ENCODE data around the gene THRB.

Gene THRB

GRCh38 chr3:24364359-24364758 is 130.3 kb downstream of the THRB start:
- no peak overlapping the region for H3K9ac ChIP-seq (ENCODE audit: insufficient read length)
- H3K36me3 ChIP-seq (ENCODE audit: insufficient read depth, low read length): no peaks in the 10 kb centered on the region
- no peak for DNase-seq (ENCODE audit: low read depth, low spot score)
- TF ChIP-seq EZH2 (IDR thresholded peaks at IDR 0.05) (no peak), POLR2AphosphoS5 (IDR thresholded peaks at IDR 0.05; ENCODE audit: borderline replicate concordance, low read depth, low read length) (no peak), FOXP2 (optimal IDR thresholded peaks at IDR 0.05; ENCODE audit: control extremely low read depth, extremely low read length, insufficient read depth) (no peak)
- no peak overlapping the region for H3K4me3 ChIP-seq
- H3K27ac ChIP-seq: no peak overlapping the region
- H3K9me3 ChIP-seq (ENCODE audit: low read depth, low read length): no peaks in the 10 kb centered on the region

GRCh38 chr3:24363242-24363641 is 131.4 kb downstream of the THRB start:
- no peak overlapping the region for H3K27ac ChIP-seq
- H3K36me3 ChIP-seq (ENCODE audit: insufficient read depth, low read length): no peaks in the 10 kb centered on the region
- H3K4me3 ChIP-seq: no peak overlapping the region
- no peak overlapping the region for H3K9ac ChIP-seq (ENCODE audit: insufficient read length)
- no peaks in the 10 kb centered on the region for H3K9me3 ChIP-seq (ENCODE audit: low read depth, low read length)
- DNase-seq (ENCODE audit: low read depth, low spot score): no peak
- TF ChIP-seq EZH2 (IDR thresholded peaks at IDR 0.05) (no peak), POLR2AphosphoS5 (IDR thresholded peaks at IDR 0.05; ENCODE audit: borderline replicate concordance, low read depth, low read length) (no peak), FOXP2 (optimal IDR thresholded peaks at IDR 0.05; ENCODE audit: control extremely low read depth, extremely low read length, insufficient read depth) (no peak)

GRCh38 chr3:24361623-24362022 is 133.0 kb downstream of the THRB start:
- no peak for TF ChIP-seq POLR2AphosphoS5 (IDR thresholded peaks at IDR 0.05; ENCODE audit: borderline replicate concordance, low read depth, low read length)
- TF ChIP-seq EZH2 (IDR thresholded peaks at IDR 0.05): no peak
- TF ChIP-seq FOXP2 (optimal IDR thresholded peaks at IDR 0.05; ENCODE audit: control extremely low read depth, extremely low read length, insufficient read depth): no peak
- H3K27ac ChIP-seq: no peak overlapping the region
- DNase-seq (ENCODE audit: low read depth, low spot score): no peak

GRCh38 chr3:24360957-24361356 is 133.7 kb downstream of the THRB start:
- DNase-seq (ENCODE audit: low read depth, low spot score): no peak
- H3K9me3 ChIP-seq (ENCODE audit: low read depth, low read length): no peaks in the 10 kb centered on the region
- TF ChIP-seq POLR2AphosphoS5 (IDR thresholded peaks at IDR 0.05; ENCODE audit: borderline replicate concordance, low read depth, low read length) (no peak), FOXP2 (optimal IDR thresholded peaks at IDR 0.05; ENCODE audit: control extremely low read depth, extremely low read length, insufficient read depth) (no peak), EZH2 (IDR thresholded peaks at IDR 0.05) (no peak)
- no peak overlapping the region for H3K27ac ChIP-seq
- no peaks in the 10 kb centered on the region for H3K36me3 ChIP-seq (ENCODE audit: insufficient read depth, low read length)
- no peak overlapping the region for H3K9ac ChIP-seq (ENCODE audit: insufficient read length)
- H3K4me3 ChIP-seq: no peak overlapping the region

More at GRCh38 chr3:24361623-24362022, 133.0 kb downstream of the THRB start:
- H3K9ac ChIP-seq (ENCODE audit: insufficient read length): no peak overlapping the region
- H3K36me3 ChIP-seq (ENCODE audit: insufficient read depth, low read length): no peaks in the 10 kb centered on the region
- no peak overlapping the region for H3K4me3 ChIP-seq
- H3K9me3 ChIP-seq (ENCODE audit: low read depth, low read length): no peaks in the 10 kb centered on the region

GRCh38 chr3:24359645-24360462 is 134.8 kb downstream of the THRB start:
- Histone ChIP-seq H3K9me3 (ENCODE audit: low read depth, low read length) (no peaks in the 10 kb centered on the region), H3K36me3 (ENCODE audit: insufficient read depth, low read length) (no peaks in the 10 kb centered on the region), H3K9ac (ENCODE audit: insufficient read length) (no peak overlapping the region), H3K4me3 (no peak overlapping the region), H3K27ac (no peak overlapping the region)
- TF ChIP-seq POLR2AphosphoS5 (IDR thresholded peaks at IDR 0.05; ENCODE audit: borderline replicate concordance, low read depth, low read length) (no peak), FOXP2 (optimal IDR thresholded peaks at IDR 0.05; ENCODE audit: control extremely low read depth, extremely low read length, insufficient read depth) (no peak), EZH2 (IDR thresholded peaks at IDR 0.05) (no peak)
- no peak for DNase-seq (ENCODE audit: low read depth, low spot score)

- TF ChIP-seq EZH2 (IDR thresholded peaks at IDR 0.05) (no peak), FOXP2 (optimal IDR thresholded peaks at IDR 0.05; ENCODE audit: control extremely low read depth, extremely low read length, insufficient read depth) (no peak), POLR2AphosphoS5 (IDR thresholded peaks at IDR 0.05; ENCODE audit: borderline replicate concordance, low read depth, low read length) (no peak)
- H3K27ac ChIP-seq: no peak overlapping the region
- no peak for DNase-seq (ENCODE audit: low read depth, low spot score)
- H3K9ac ChIP-seq (ENCODE audit: insufficient read length): no peak overlapping the region
- H3K9me3 ChIP-seq (ENCODE audit: low read depth, low read length): no peaks in the 10 kb centered on the region
- no peak overlapping the region for H3K4me3 ChIP-seq
- no peaks in the 10 kb centered on the region for H3K36me3 ChIP-seq (ENCODE audit: insufficient read depth, low read length)
Observed at GRCh38 chr3:24359102-24359501, 135.5 kb downstream of the THRB start.

- Histone ChIP-seq H3K27ac (no peak overlapping the region), H3K9ac (ENCODE audit: insufficient read length) (no peak overlapping the region), H3K4me3 (no peak overlapping the region), H3K36me3 (ENCODE audit: insufficient read depth, low read length) (no peaks in the 10 kb centered on the region), H3K9me3 (ENCODE audit: low read depth, low read length) (no peaks in the 10 kb centered on the region)
- no peak for DNase-seq (ENCODE audit: low read depth, low spot score)
- no peak for TF ChIP-seq EZH2 (IDR thresholded peaks at IDR 0.05)
- TF ChIP-seq FOXP2 (optimal IDR thresholded peaks at IDR 0.05; ENCODE audit: control extremely low read depth, extremely low read length, insufficient read depth): no peak
- TF ChIP-seq POLR2AphosphoS5 (IDR thresholded peaks at IDR 0.05; ENCODE audit: borderline replicate concordance, low read depth, low read length): no peak
Observed at GRCh38 chr3:24357635-24358034, 137.0 kb downstream of the THRB start.

GRCh38 chr3:24355806-24356205 is 138.8 kb downstream of the THRB start:
- TF ChIP-seq FOXP2 (optimal IDR thresholded peaks at IDR 0.05; ENCODE audit: control extremely low read depth, extremely low read length, insufficient read depth): no peak
- TF ChIP-seq EZH2 (IDR thresholded peaks at IDR 0.05): no peak
- no peak for TF ChIP-seq POLR2AphosphoS5 (IDR thresholded peaks at IDR 0.05; ENCODE audit: borderline replicate concordance, low read depth, low read length)
- Histone ChIP-seq H3K9me3 (ENCODE audit: low read depth, low read length) (no peaks in the 10 kb centered on the region), H3K27ac (no peak overlapping the region), H3K36me3 (ENCODE audit: insufficient read depth, low read length) (no peaks in the 10 kb centered on the region), H3K9ac (ENCODE audit: insufficient read length) (no peak overlapping the region), H3K4me3 (no peak overlapping the region)
- no peak for DNase-seq (ENCODE audit: low read depth, low spot score)
